GM12864 (cell line): ENCODE results near the gene RNPEPL1.
A peak's percentile ranks its signal among the peaks of the same experiment; 100 is the strongest.

Experiments
- DNase-seq: peaks from one replicate; pipeline ENCODE4 v3.0.0-alpha.2; 2011; ENCODE audit warnings: low read depth
- H3K4me3 ChIP-seq: 2 replicates; pipeline ENCODE4 v1.5.1; 2011; ENCODE audit warnings: mild to moderate bottlenecking, low read depth, low read length, control low read depth
- CTCF ChIP-seq: IDR thresholded peaks from 2 replicates; pipeline ENCODE4 v1.5.1; 2011; ENCODE audit warnings: low read depth, mild to moderate bottlenecking, moderate library complexity, low read length, control low read depth, inconsistent platforms; ENCODE audit errors: missing control alignments

RNPEPL1 gene

DNA sequence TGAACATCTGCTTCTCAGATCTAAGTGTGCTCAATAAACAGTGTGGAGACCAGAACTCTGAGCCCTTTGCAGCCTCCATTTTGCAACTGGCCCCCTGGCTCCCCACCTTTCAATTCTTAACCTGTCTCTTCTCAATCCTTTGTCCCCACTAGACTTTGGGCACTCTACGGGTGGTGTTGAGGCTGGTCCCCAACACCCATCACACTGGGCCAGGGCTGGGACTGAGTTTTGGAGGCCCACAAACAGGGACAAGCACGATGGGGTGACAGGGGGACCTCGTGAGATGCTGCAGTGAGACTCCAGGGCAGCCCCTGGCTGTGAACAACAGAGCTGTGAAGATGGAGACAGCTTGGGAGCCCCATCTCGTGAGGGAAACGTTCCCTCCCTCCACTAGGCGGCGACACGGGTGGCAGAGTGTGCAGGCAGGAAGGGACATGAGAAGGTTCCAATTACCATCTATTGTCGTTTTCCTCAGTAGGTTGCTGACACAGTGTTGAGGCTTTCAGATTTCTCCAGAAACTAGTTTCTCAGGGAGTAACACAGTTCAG, 11.7 kb upstream of the RNPEPL1 start:
- peak; percentile 76 for TF ChIP-seq CTCF
- no peak overlapping the region for H3K4me3 ChIP-seq
- no peak for DNase-seq

- no peak for TF ChIP-seq CTCF
- peak overlapping the region; percentile 39 for H3K4me3 ChIP-seq
- no peak for DNase-seq
Observed at GRCh38 chr2:240557101-240557751, 11.1 kb upstream of the RNPEPL1 start.

DNA sequence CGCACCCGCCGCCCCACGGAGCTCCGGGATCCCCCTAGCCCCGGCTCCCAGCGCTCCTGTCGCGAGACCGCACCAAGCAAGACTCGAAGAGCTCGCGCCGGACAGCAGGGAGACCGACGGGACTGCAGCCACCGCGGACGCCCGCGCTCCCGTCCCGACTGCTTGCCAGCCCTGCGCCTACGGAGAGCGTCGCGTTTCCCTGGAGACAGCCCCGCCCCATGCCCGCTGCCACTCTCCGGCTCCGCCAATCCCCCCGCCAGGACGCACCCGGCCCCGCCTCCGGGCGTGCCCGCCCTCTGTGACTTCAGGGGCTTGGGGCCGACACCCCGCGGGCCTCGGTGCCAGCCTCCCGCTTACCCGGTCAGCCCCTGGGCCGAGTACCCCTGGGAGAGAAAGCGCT, 10.5 kb upstream of the RNPEPL1 start, which contains the start of gene ANKMY1:
Gene ANKMY1, minus strand, starts transcription at position 181 of the 400 bp plus-strand sequence. CDS start 653 bp downstream, outside the sequence.
- TF ChIP-seq CTCF = no peak
- no peak for DNase-seq
- H3K4me3 ChIP-seq = peak within 1 kb of the TSS; percentile 39

GRCh38 chr2:240558236-240558761, 10.0 kb upstream of the RNPEPL1 start:
- DNase-seq = no peak
- TF ChIP-seq CTCF = no peak
- peak overlapping the region; percentile 39 for H3K4me3 ChIP-seq

DNA sequence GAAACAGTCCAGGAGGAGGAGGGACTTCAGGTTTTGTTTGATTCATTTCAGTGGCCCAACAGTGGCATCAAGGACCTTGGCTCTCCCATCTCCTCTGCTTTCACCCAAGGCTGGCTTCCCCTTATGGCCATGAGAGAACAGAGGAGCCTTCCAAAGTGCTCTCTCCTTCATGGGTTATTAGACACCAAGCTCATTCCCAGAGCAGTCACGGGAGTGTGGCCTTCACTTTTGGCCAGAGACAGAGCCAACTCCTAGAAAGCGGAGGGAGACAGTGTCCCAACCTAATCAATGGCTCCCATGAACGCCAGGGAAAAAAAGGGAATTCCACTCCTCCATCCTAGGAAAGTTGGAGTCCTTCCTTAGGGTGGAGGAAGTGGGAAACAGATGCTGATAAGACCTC, 9.0 kb upstream of the RNPEPL1 start:
- no peak for TF ChIP-seq CTCF

GRCh38 chr2:240560084-240560479, 8.2 kb upstream of the RNPEPL1 start, which contains the start of gene DUSP28:
TSS of gene DUSP28 (plus strand) at chr2:240560357. CDS start at chr2:240560685, 328 bp downstream.
- DNase-seq = peak; percentile 66
- TF ChIP-seq CTCF = no peak
- peak within 1 kb of the TSS; percentile 74 for H3K4me3 ChIP-seq

More for the DNA sequence above, 9.0 kb upstream of the RNPEPL1 start:
- H3K4me3 ChIP-seq = peak overlapping the region; percentile 74
- no peak for DNase-seq
